NCI-H128 (cell line): Measurements from ENCODE around the gene BUB3.

Source experiments
- DNase-seq: peaks from one replicate; lab custom pipeline; 2025; ENCODE audit not compliant: unreplicated experiment; lab: John Stamatoyannopoulos, UW

The BUB3 gene

DNA sequence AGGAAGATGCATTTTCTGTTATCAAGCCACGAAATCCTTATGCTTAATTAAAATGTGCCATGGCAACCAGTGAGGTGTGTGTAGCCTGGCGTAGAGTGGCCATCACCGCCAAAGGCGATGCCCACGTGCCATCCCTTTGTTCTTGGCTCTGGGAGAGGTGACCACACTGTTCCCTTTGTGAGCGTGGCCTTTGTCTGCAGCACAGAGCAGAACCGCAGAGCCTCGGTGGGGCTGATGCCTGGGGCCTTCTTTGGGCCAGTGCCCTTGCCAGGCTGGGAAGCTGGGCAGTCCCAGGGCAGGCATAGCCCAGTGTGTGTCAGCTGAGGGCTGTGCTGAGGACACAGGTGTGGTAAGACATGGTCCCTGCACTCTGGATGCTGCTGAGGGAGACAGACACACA is 48.3 kb downstream of the BUB3 start:
- no peak for DNase-seq

DNA sequence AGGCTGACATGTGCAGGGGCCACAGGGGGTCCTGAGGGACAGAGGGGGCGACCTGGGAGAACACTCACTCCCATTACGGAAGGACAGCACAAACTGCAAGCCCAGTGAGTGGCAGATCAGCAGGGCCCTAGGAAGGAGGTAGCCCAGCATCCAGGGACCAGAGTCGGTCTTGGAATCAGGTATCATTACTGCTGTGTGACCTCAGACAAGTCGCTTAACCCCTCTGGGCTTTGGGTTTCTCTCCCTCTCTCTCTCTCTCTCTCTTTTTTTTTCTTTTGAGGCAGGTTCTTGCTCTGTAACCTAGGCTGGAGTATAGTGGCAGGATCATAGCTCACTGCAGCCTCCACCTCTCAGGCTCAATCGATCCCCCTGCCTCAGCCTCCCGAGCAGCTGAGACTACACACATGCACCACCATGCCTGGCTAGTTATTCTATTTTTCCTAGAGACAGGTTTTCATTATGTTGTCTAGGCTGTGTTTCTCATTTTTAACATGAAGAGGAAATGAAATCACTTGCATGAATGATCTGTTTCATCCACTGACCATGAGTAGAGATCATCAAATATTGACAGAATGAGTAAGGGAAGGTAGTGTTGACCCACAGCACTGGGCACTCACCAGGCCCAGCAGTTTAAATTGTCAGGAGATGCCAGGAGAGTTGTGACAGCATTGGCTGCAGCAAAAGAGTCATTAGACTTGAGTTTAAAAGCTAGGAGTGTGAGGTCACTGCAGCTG is 49.4 kb downstream of the BUB3 start:
- no peak for DNase-seq

DNA sequence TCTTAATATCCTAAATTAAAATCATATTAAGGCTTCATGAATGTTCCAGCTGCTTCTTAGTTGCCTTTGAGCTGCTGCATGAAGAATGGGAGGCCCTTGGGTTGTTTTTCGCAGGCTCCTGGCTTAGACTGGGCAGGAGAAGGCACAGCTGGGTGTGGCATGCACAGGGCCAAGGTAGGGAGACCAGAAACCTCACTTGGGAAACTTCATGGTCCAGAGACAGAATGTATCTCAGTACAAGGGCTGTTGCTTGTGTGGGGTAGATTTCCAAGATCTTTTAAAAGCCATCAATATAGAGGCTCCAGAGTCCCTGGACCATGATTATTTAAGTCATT is 49.9 kb downstream of the BUB3 start:
- no peak for DNase-seq

DNA sequence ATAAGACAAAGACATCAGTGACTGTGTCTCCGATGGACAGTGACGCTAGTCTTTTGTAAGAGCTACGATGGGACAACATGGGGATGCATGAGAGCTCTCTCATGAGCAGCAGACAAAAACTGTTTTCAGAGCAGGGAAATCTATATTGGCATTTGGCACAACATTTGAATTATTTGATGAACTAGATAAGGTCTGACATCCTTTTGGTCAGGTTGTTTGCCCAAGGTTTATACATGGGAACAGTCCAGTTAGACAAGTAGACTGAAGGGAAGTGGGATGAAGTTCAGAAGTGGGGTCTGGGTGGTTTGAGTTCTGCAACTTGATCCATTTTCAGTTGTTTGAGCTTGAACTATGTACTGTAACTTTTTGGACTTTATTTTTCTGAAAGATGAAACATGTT is 50.8 kb downstream of the BUB3 start:
- DNase-seq = no peak

DNA sequence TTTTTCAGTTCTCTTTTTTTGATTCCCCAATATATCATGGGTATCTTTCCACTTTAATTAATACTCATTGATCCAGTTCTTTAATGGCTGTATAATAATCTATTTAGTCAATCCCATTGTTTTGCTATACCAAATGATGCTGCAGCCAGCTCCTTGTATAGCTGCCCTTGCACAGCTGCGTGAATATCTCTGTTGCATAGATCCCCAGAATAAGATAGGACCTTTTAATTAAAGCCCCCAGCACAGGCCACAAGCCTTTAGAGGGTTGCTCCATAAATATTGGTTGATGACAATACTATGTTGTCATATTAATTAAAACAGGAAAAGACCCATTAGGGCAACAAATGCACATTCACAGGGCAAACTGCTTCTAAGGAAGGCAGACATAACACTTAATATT is 57.9 kb downstream of the BUB3 start:
- DNase-seq = no peak

DNA sequence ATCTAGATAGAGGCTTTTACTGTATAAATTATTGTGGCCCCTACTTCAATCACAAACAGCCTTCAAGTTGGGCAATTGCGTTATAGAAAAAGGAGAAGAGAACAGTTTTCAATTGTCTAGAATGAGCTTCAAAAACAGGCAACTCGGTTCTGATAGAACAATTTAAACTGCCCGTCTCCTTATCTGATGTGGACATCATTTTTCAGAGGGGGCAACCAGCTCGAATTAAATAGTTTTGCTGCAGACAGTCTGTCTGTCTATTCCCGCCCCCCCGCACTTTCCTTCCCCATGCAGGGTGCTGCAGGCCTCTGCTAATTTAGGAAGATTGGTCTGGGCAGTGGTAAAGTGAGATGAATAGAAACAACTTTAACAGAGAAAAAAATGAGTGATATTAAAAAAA is 58.4 kb downstream of the BUB3 start:
- DNase-seq = no peak

DNA sequence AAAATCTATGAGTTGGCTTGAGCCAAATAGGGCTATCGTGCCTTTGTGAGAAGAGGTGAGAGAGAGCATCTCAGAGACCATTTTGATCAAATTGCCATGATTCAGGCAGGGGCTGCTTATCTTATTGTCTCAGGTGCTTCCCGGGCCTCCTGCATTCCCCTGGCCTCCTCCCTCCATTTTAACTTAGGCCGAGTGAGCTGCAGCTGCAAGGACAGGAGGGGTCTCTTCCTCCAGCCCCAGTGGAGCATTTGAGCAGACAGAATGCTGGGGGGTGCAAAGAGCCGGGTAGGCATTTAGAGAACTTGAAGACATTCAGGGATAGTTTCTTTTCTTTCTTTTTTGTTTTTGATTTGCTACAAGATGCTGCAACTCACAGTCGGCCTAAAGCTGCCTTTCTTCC is 59.0 kb downstream of the BUB3 start:
- no peak for DNase-seq
